MM.1S (cell line): ENCODE results near the gene CUL5.
A peak's percentile ranks its signal among the peaks of the same experiment; 100 is the strongest.

Experiments used
- DNase-seq: peaks from one replicate; pipeline ENCODE4 v3.0.0-alpha.2; 2015
- H2AFZ ChIP-seq: fragments of 300-600 bp; sonication (generic); 2 replicates; pipeline ENCODE4 v1.6.0; 2016; ENCODE audit warnings: antibody characterized with exemption, low read length
- H3F3A ChIP-seq: fragments of 300-600 bp; sonication (generic); 2 replicates; pipeline ENCODE4 v1.6.1; 2016; ENCODE audit warnings: mild to moderate bottlenecking, antibody characterized with exemption, low read length, moderate library complexity, mixed read lengths; ENCODE audit not compliant: insufficient read depth
- H3K27ac ChIP-seq: fragments of 300-600 bp; sonication (generic); 2 replicates; pipeline ENCODE4 v1.5.1; 2016; ENCODE audit warnings: mild to moderate bottlenecking, low read length
- H3K27me3 ChIP-seq: fragments of 300-600 bp; sonication (generic); replicated peaks from 2 replicates; pipeline ENCODE4 v1.6.0; 2016; ENCODE audit warnings: low read length; ENCODE audit not compliant: insufficient read depth
- H3K36me3 ChIP-seq: fragments of 300-600 bp; sonication (generic); replicated peaks from 2 replicates; pipeline ENCODE4 v1.6.1; 2016; ENCODE audit warnings: mild to moderate bottlenecking, low read length, mixed read lengths; ENCODE audit not compliant: insufficient read depth
- H3K4me1 ChIP-seq: fragments of 300-600 bp; sonication (generic); 2 replicates; pipeline ENCODE4 v1.6.1; 2016; ENCODE audit warnings: low read length, mixed read lengths
- H3K4me2 ChIP-seq: fragments of 300-600 bp; sonication (generic); 2 replicates; pipeline ENCODE4 v1.6.0; 2016; ENCODE audit warnings: low read depth, low read length
- H3K4me3 ChIP-seq: fragments of 300-600 bp; sonication (generic); 2 replicates; pipeline ENCODE4 v1.5.1; 2016; ENCODE audit warnings: low read length, mixed read lengths
- H3K79me2 ChIP-seq: fragments of 300-600 bp; sonication (generic); 2 replicates; pipeline ENCODE4 v1.6.1; 2016; ENCODE audit warnings: mixed run types, low read length, mixed read lengths
- H3K9ac ChIP-seq: fragments of 300-600 bp; sonication (generic); 2 replicates; pipeline ENCODE4 v1.6.1; 2016; ENCODE audit warnings: low read length, mixed read lengths
- H3K9me2 ChIP-seq: fragments of 300-600 bp; sonication (generic); replicated peaks from 2 replicates; pipeline ENCODE4 v1.6.1; 2016; ENCODE audit warnings: mild to moderate bottlenecking, low read length, mixed read lengths; ENCODE audit not compliant: insufficient read depth
- H3K9me3 ChIP-seq: fragments of 300-600 bp; sonication (generic); replicated peaks from 2 replicates; pipeline ENCODE4 v1.6.1; 2016; ENCODE audit warnings: mild to moderate bottlenecking, low read length, mixed read lengths; ENCODE audit not compliant: insufficient read depth
- H4K20me1 ChIP-seq: fragments of 300-600 bp; sonication (generic); 2 replicates; pipeline ENCODE4 v1.6.1; 2016; ENCODE audit warnings: mild to moderate bottlenecking, low read length, moderate library complexity, mixed read lengths; ENCODE audit not compliant: insufficient read depth
- EZH2 ChIP-seq: fragments of 300-600 bp; sonication (generic); optimal IDR thresholded peaks from 2 replicates; pipeline ENCODE3; 2017; ENCODE audit warnings: low read depth, mild to moderate bottlenecking, antibody characterized with exemption, low read length, mixed read lengths
- EZH2phosphoT487 ChIP-seq: fragments of 300-600 bp; sonication (generic); IDR thresholded peaks from 2 replicates; pipeline ENCODE4 v1.6.1; 2018; ENCODE audit warnings: antibody characterized with exemption, low read length
- TF ChIP-seq, protein P1 (sequence below): fragments of 300-600 bp; sonication (generic); IDR thresholded peaks from 2 replicates; pipeline ENCODE4 v1.5.1; 2016; ENCODE audit warnings: antibody characterized with exemption, low read length, mixed read lengths

Gene CUL5

DNA sequence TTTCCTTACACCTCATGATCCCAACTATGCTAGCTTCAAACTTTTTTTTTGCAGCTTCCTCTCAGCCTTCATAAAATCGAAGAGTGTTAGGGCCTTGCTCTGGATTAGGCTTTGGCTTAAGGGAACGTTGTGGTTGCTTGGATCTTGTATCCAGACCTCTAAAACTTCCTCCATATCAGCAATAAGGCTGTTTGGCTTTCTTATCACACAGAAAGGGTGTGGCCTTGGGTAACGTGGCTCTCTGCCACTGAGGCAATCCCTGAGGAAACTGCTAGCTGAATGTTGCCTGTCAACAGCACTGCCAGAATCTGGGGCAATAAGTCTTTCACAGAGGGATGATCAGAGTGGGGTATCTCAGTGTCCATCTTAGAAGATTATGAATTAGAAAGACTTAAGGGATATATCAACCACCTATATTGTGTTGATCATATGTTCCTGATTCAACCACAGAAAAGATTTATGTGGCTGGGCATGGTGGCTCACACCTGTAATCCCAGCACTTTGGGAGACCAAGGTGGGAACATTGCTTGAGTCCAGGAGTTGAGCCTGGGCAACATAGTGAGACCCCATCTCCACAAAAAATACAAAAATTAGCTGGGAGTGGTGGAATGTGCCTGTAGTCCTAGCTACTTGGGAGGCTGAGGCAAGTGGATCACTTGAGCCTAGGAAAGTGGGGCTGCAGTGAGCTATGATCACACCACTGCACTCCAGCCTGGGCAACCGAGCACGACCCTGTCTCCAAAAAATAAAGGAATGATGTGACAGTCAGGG lies 12.5 kb upstream of the CUL5 start:
- H3K9me3 ChIP-seq = no peaks in the 10 kb centered on the region
- no peak overlapping the region for H3K9ac ChIP-seq
- no peaks in the 10 kb centered on the region for H3F3A ChIP-seq
- H3K4me2 ChIP-seq = no peak overlapping the region
- H3K79me2 ChIP-seq = no peaks in the 10 kb centered on the region
- no peak overlapping the region for H3K4me3 ChIP-seq
- no peaks in the 10 kb centered on the region for H3K27me3 ChIP-seq
- no peaks in the 10 kb centered on the region for H3K9me2 ChIP-seq
- no peak overlapping the region for H3K27ac ChIP-seq
- DNase-seq = no peak
- no peaks in the 10 kb centered on the region for H4K20me1 ChIP-seq
- H3K4me1 ChIP-seq = no peaks in the 10 kb centered on the region
- TF ChIP-seq EZH2 (no peak), EZH2phosphoT487 (no peak)
- TF ChIP-seq, protein P1, sequence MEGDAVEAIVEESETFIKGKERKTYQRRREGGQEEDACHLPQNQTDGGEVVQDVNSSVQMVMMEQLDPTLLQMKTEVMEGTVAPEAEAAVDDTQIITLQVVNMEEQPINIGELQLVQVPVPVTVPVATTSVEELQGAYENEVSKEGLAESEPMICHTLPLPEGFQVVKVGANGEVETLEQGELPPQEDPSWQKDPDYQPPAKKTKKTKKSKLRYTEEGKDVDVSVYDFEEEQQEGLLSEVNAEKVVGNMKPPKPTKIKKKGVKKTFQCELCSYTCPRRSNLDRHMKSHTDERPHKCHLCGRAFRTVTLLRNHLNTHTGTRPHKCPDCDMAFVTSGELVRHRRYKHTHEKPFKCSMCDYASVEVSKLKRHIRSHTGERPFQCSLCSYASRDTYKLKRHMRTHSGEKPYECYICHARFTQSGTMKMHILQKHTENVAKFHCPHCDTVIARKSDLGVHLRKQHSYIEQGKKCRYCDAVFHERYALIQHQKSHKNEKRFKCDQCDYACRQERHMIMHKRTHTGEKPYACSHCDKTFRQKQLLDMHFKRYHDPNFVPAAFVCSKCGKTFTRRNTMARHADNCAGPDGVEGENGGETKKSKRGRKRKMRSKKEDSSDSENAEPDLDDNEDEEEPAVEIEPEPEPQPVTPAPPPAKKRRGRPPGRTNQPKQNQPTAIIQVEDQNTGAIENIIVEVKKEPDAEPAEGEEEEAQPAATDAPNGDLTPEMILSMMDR = no peak
- no peak overlapping the region for H2AFZ ChIP-seq
- no peaks in the 10 kb centered on the region for H3K36me3 ChIP-seq

DNA sequence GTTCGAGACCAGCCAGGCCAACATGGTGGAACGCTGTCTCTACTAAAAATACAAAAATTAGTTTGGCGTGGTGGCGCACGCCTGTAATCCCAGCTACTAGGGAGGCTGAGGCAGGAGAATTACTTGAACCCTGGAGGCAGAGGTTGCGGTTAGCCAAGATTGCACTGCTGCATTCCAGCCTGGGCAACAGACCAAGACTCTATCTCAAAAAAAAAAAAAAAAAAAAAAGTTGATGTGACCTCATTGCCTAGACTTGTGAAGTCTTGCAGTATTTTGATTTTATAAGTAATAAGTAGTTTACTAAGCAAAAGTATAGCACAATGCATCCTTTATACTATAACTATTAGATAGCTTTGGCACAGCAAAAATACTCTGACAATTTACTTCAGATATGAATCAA lies 9.9 kb upstream of the CUL5 start:
- no peak overlapping the region for H2AFZ ChIP-seq
- no peaks in the 10 kb centered on the region for H3K27me3 ChIP-seq
- no peaks in the 10 kb centered on the region for H3K9me2 ChIP-seq
- TF ChIP-seq EZH2 (no peak), EZH2phosphoT487 (no peak)
- TF ChIP-seq, protein P1 = no peak
- no peaks in the 10 kb centered on the region for H3K4me1 ChIP-seq
- no peaks in the 10 kb centered on the region for H3F3A ChIP-seq
- H3K9me3 ChIP-seq = no peaks in the 10 kb centered on the region
- no peaks in the 10 kb centered on the region for H4K20me1 ChIP-seq
- no peak for DNase-seq
- H3K9ac ChIP-seq = no peak overlapping the region
- H3K36me3 ChIP-seq = no peaks in the 10 kb centered on the region
- no peak overlapping the region for H3K27ac ChIP-seq
- no peak overlapping the region for H3K4me2 ChIP-seq
- no peaks in the 10 kb centered on the region for H3K79me2 ChIP-seq
- no peak overlapping the region for H3K4me3 ChIP-seq

- peak; percentile 56 for DNase-seq
- Histone ChIP-seq H3K27me3 (no peaks in the 10 kb centered on the region), H3F3A (no peaks in the 10 kb centered on the region), H3K9me2 (no peaks in the 10 kb centered on the region), H3K27ac (no peak overlapping the region), H2AFZ (0 out of 2 replicates have a peak overlapping the region, but pooled peaks have one; percentile 15), H3K79me2 (no peaks in the 10 kb centered on the region), H3K4me2 (no peak overlapping the region), H4K20me1 (no peaks in the 10 kb centered on the region), H3K4me1 (no peaks in the 10 kb centered on the region), H3K9ac (no peak overlapping the region), H3K9me3 (no peaks in the 10 kb centered on the region), H3K36me3 (no peaks in the 10 kb centered on the region), H3K4me3 (no peak overlapping the region)
- no peak for TF ChIP-seq EZH2
- no peak for TF ChIP-seq EZH2phosphoT487
- TF ChIP-seq, protein P1 = peak; percentile 72
Measured at GRCh38 chr11:107999759-108000455, 8.8 kb upstream of the CUL5 start.
